Measurements from ENCODE around the gene HCRTR2.
"Not testable (repeated sequence)": the region's sequence is repeated elsewhere in the genome, so short reads cannot be mapped to it uniquely, and the experiment has no call there.

The HCRTR2 gene

DNA sequence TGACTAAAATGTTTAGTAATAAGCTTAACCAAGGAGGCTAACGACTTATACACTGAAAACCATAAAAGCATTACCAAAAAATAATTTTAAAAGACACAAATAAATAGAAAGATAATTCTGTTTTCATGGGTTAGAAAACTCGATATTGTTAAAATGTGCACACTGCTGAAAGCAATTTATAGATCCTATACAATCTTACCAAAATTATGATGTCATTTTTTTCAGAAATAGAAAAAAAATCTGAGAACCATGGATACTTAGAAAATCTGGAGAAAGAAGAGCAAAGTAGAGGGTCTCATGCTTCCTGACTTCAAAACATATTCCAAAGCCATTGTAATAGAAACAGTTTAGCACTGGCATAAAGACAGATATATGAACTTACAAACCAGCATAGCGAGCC lies 46.6 kb downstream of the HCRTR2 start:
- no peak for DNase-seq

DNA sequence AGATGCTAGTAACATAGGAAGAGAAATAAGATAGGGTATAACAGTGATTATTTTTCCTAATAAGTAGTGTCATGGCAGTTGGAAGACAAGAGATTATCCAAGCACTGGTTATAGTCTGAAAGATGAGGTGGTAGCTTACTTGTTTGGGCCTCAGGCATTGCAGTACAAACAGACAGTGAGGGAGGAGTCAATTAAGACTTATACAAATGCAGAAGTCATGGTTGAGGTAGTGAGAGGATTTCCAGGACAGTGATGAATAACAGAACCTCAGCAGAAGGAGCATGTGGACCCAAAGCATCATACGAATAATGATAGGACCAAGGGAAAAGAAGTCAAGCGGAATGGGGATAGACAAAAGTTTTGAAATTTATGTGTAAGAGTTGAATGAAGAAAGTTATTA lies 53.5 kb downstream of the HCRTR2 start:
- no peak for DNase-seq

- DNase-seq, result no peak
Observed at GRCh38 chr6:55239099-55239498, 64.8 kb downstream of the HCRTR2 start.

GRCh38 chr6:55240975-55241605 lies 66.8 kb downstream of the HCRTR2 start:
- not testable (repeated sequence) for DNase-seq

DNA sequence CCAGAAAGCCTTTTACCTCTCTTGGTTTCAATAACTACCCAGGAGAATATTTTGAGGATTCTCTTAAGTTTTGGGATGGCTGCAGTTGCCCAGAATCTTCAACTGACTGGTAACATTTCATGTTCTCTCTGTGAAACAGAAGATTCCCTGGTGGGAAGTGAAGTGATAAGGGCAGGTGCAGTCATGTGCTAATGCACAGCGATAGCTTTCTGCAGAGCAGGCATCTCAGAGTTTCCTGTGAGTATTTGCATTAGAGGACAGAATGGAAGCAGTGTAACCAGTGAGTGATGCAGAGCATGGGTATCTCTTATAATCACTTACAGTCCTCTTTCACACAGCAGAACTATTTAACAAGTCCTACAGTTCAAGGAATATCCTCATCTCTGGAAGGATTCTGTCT lies 76.1 kb downstream of the HCRTR2 start:
- no peak for DNase-seq

- DNase-seq, result no peak
Observed at GRCh38 chr6:55255113-55255512, 80.8 kb downstream of the HCRTR2 start.

DNA sequence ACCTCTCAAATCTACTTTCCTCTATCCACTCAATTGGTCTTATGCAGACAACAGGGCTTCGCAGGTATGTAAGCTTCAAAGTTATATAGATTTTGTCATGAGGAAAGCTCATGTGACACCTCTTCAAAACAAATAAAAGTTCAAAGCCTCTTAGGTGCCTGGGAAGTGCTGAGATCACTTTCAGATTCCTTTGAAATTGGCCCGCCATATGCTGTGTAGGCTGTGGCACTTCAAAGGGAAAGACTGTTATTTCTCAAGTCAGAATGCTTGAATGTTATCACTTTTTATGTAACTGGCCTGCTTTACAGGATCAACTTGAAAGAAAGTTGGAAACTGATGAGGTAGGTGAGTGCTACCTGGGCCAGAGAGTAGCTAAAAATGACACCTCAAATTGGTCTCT lies 85.9 kb downstream of the HCRTR2 start:
- no peak for DNase-seq

DNA sequence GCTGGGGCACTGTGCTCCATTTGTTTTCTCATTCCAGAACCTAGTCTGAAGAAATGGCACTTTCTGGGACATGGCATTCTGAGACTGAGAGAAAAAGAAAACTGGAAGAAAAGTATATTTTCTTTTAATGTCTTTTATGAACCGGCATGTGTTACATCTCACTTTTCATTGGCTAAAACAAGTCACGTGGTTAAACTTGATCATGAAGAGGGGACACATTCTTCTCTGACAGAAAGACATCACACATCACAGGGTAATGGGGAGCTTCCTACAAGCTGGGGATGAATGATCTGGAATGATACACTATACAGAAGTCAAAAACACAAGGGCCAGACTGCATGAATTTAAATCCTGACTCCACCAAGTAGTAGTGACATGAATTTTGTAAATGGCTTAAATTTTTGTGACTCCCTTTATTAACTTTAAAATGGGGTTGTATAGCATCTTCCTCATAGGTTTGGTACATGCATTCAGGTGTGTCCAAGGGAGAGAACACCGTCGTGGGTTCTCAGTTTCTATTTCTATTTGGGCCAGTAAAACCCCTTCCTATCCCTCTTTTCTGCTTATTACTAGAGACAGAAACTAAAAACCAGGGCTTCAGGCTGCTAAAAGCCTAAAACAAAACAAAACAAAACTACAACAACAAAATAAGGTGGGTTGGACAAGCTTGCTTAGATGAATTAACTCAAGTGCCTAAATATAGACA lies 91.2 kb downstream of the HCRTR2 start:
- no peak for DNase-seq

GRCh38 chr6:55266896-55267295 lies 92.6 kb downstream of the HCRTR2 start:
- DNase-seq, result no peak

GRCh38 chr6:55276745-55277530 lies 102.6 kb downstream of the HCRTR2 start:
- DNase-seq, result no peak

DNA sequence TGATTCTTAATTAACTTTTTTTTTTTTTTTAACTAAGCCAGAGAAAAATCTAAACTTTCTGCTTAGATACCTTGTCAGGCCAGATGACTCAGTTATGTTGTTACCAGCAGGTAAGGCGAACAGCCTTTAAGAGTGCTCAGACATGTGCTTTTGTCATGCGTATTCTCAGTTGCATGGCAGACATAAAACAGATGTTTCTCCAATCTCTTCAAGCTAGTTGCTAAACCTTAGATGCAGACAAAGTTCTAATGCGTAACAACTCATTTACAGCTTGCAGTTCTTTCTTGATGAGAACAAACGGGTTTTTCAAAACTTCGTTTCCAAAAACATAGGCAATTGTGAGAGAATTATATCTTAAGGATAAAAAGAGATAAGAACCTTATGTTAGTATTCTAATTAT lies 103.3 kb downstream of the HCRTR2 start:
- DNase-seq, result no peak

DNA sequence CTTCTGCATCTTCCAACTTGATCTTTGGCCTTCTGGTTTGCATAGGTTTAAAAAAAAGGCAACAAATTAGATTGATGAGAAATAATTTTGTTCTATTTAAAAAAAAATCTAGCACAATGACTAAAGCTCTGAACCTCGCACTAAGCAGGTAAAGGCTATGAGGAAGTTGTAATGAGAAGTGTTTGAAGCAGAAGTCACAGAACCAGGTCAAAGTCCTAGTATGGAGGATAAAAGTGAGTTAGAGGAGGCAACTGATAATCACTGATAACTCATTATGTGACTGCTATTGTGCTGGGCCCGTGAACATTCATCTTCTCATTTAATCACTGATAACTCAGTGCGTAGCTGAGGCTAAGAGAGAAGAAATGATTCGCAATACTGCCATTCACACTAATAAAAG lies 106.9 kb downstream of the HCRTR2 start:
- no peak for DNase-seq

- DNase-seq, result no peak
Observed at GRCh38 chr6:55282115-55282514, 107.8 kb downstream of the HCRTR2 start.

- no peak for DNase-seq
Observed at GRCh38 chr6:55286824-55287223, 112.5 kb downstream of the HCRTR2 start.

- DNase-seq, result no peak
Observed at GRCh38 chr6:55290736-55291135, 116.4 kb downstream of the HCRTR2 start.

DNA sequence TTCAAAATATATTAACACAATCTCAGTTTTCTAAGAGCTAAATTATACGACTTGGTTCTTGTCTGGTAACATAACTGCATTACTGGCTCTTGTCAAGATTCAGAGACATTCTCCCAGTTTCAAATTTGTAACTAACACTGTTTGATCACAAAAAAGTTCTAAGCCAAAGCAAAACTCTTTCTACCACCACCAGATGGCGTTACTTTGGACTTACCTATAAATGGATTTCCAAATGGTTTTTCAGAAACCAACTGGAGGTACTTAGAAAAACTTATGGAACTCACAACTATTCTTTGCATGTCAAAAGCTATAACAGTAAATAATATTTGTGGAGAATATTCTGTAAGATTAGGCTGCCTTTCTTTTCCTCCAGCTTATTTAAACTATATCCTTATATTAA lies 118.8 kb downstream of the HCRTR2 start:
- DNase-seq, result no peak

- not testable (repeated sequence) for DNase-seq
Observed at GRCh38 chr6:55297214-55297613, 122.9 kb downstream of the HCRTR2 start.

DNA sequence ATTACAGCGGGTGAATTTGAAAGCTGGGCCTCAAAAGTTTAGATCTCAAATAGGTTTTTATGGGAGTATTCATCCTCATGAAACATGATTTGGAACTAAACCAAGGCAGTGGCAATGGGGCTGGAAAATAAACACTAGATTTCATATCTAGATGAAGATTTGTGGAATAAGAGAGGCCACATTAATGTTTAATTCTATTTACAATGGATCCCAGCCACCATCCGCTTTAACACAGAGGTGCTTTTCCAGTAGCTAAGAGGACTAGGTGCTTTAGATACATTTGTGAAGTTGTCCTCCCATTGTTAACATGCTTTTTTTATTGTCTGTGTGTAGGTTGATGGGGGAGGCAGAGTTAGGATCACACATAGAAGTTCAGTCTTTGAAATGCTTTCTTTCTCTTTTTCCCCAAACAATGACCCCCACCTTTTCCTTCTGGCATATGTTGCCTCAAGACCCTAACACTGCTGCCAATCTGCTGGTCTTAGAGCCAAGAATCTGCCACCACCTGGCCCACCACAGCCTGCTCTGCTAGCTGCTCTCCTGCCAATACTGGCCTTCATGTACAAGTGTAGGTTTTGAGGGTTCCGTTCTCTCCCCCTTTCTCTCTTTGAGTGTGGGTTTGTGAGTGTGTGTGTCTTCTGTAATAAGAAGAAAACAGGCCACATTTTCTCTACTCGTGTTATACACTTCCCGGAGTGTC lies 125.1 kb downstream of the HCRTR2 start:
- no peak for DNase-seq

GRCh38 chr6:55304747-55305146 lies 130.4 kb downstream of the HCRTR2 start:
- DNase-seq, result no peak

DNA sequence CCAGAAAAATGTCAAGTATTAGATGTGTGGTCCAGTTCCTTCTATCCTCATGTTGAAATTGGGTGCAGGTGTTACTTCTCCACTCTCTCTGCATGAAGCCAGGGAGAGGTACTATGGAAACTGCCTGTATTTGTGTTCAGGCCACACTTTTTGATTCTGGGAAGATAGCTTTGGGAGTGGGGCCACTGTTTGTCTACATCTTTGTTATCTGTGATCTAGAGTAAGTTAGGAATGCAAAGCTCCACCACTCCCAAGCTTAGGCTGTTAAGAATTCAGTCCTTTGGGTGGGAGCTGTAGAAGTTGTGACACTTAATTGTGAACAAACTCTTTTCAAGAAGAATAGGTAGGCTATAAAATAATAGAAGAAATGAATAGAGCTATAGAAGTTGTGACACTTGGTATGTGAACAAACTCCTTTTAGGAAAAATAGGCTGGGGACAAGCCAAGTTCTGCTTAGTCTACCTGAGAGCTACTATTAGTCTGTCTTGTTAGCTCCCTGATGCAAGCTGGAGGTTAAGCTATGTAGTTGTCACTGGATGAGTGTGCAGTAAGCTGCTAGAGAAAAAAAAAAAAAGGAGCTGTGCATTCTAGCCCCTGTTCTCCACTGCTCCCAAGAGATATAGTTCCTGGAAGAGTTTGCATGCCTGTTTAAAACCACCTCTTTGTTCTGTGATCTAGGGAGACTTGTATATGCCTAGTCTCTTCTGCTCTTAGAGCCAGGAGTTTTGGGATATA lies 145.8 kb downstream of the HCRTR2 start:
- DNase-seq, result no peak

DNA sequence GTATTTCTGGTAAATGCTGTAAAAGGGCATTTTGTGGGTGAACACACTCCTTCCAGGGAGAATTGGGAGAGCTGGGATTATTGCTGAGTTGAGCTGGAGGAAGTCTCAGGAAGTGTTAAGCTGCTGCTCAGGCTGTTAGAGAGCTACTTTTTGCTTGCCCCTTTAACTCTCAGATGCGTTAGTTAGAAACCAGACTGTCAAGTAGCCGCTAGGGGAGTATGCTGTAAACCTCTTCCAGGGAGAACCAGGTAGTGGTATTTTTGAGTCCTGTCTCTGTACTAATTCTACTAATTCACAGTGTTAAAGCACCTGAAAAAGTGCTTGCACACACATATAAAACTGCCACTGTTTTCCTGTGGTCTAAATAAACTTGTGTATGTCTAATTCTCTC lies 146.4 kb downstream of the HCRTR2 start:
- no peak for DNase-seq

- DNase-seq, result no peak
Observed at GRCh38 chr6:55327169-55327568, 152.9 kb downstream of the HCRTR2 start, which contains the start of gene GFRAL. Gene GFRAL, plus strand, starts transcription at chr6:55327469. Its CDS starts 86 bp downstream, at chr6:55327555.

All from stimulated activated CD4-positive, alpha-beta T cell treated with anti-CD3 and anti-CD28 coated beads, Interleukin-1b, Interleukin-23, amount 100 ng/mL, for 48 hours (primary cell).